OCI-LY3 (cell line): ENCODE data around the gene GIPR.

Source experiments
- H2AFZ ChIP-seq: fragments of 200-600, 300-600 bp; shearing (Covaris generic); 2 replicates; pipeline ENCODE4 v1.6.0; 2014; ENCODE audit warnings: antibody characterized with exemption, low read depth, low read length
- H3K27ac ChIP-seq: fragments of 200-600, 300-600 bp; sonication (generic); 2 replicates; pipeline ENCODE4 v1.5.1; 2014; ENCODE audit warnings: mild to moderate bottlenecking, low read length, moderate library complexity, mixed read lengths
- H3K27me3 ChIP-seq: fragments of 200-600, 300-600 bp; sonication (generic); 2 replicates; pipeline ENCODE4 v1.6.1; 2014; ENCODE audit warnings: low read depth, low read length, mixed read lengths
- H3K36me3 ChIP-seq: fragments of 200-600, 300-600 bp; sonication (generic); replicated peaks from 2 replicates; pipeline ENCODE3; 2014; ENCODE audit warnings: low read depth, low read length, mixed read lengths
- H3K4me1 ChIP-seq: fragments of 300-600, 200-600 bp; sonication (generic); 2 replicates; pipeline ENCODE4 v1.6.1; 2014; ENCODE audit warnings: low read length, mixed read lengths
- H3K4me2 ChIP-seq: fragments of 200-600, 300-600 bp; sonication (generic); 2 replicates; pipeline ENCODE4 v1.6.1; 2014; ENCODE audit warnings: low read length, mixed read lengths
- H3K4me3 ChIP-seq: fragments of 300-600, 200-600 bp; sonication (generic); 2 replicates; pipeline ENCODE4 v1.5.1; 2014; ENCODE audit warnings: antibody characterized with exemption, mild to moderate bottlenecking, low read length, moderate library complexity
- H3K79me2 ChIP-seq: fragments of 300-600, 200-600 bp; shearing (Covaris generic); 2 replicates; pipeline ENCODE4 v1.6.1; 2014; ENCODE audit warnings: mild to moderate bottlenecking, low read length, mixed read lengths
- H3K9ac ChIP-seq: fragments of 300-600, 200-600 bp; shearing (Covaris generic); 2 replicates; pipeline ENCODE4 v1.6.0; 2014; ENCODE audit warnings: mild to moderate bottlenecking, low read length, moderate library complexity
- H3K9me3 ChIP-seq: fragments of 200-600, 300-600 bp; shearing (Covaris generic); 2 replicates; pipeline ENCODE4 v1.6.1; 2014; ENCODE audit warnings: low read length, mixed read lengths; ENCODE audit not compliant: insufficient read depth
- H4K20me1 ChIP-seq: fragments of 200-600, 300-600 bp; sonication (generic); 2 replicates; pipeline ENCODE4 v1.6.1; 2016; ENCODE audit warnings: low read length, mixed read lengths; ENCODE audit not compliant: insufficient read depth
- EZH2phosphoT487 ChIP-seq: fragments of 200-600 bp; shearing (Covaris generic); IDR thresholded peaks from 2 replicates; pipeline ENCODE4 v1.6.1; 2018; ENCODE audit warnings: antibody characterized with exemption, mixed run types, low read depth
- TF ChIP-seq, protein P1 (sequence below): fragments of 200-600, 300-600 bp; sonication (generic); IDR thresholded peaks from 2 replicates; pipeline ENCODE4 v1.5.1; 2014; ENCODE audit warnings: antibody characterized with exemption, low read length, low read depth

The GIPR gene

GRCh38 chr19:45711851-45712698 lies 44.1 kb downstream of the GIPR start:
- H3K79me2 ChIP-seq, result peaks cover 41% of the 10 kb centered on the region
- peaks cover 28% of the 10 kb centered on the region for H3K4me1 ChIP-seq
- no peak overlapping the region for H3K4me2 ChIP-seq
- no peaks in the 10 kb centered on the region for H3K9me3 ChIP-seq
- H3K4me3 ChIP-seq, result no peak overlapping the region
- H3K27ac ChIP-seq, result no peak overlapping the region
- H4K20me1 ChIP-seq, result no peaks in the 10 kb centered on the region
- no peak for TF ChIP-seq EZH2phosphoT487
- TF ChIP-seq, protein P1, sequence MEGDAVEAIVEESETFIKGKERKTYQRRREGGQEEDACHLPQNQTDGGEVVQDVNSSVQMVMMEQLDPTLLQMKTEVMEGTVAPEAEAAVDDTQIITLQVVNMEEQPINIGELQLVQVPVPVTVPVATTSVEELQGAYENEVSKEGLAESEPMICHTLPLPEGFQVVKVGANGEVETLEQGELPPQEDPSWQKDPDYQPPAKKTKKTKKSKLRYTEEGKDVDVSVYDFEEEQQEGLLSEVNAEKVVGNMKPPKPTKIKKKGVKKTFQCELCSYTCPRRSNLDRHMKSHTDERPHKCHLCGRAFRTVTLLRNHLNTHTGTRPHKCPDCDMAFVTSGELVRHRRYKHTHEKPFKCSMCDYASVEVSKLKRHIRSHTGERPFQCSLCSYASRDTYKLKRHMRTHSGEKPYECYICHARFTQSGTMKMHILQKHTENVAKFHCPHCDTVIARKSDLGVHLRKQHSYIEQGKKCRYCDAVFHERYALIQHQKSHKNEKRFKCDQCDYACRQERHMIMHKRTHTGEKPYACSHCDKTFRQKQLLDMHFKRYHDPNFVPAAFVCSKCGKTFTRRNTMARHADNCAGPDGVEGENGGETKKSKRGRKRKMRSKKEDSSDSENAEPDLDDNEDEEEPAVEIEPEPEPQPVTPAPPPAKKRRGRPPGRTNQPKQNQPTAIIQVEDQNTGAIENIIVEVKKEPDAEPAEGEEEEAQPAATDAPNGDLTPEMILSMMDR, result no peak
- H3K36me3 ChIP-seq, result peaks cover 25% of the 10 kb centered on the region
- H2AFZ ChIP-seq, result no peak overlapping the region
- H3K9ac ChIP-seq, result no peak overlapping the region
- no peaks in the 10 kb centered on the region for H3K27me3 ChIP-seq

GRCh38 chr19:45712699-45713067 lies 44.7 kb downstream of the GIPR start:
- no peaks in the 10 kb centered on the region for H3K9me3 ChIP-seq
- no peak overlapping the region for H3K4me2 ChIP-seq
- peaks cover 41% of the 10 kb centered on the region for H3K79me2 ChIP-seq
- H3K4me1 ChIP-seq, result peaks cover 22% of the 10 kb centered on the region
- no peak overlapping the region for H3K4me3 ChIP-seq
- no peak overlapping the region for H3K9ac ChIP-seq
- H3K27ac ChIP-seq, result no peak overlapping the region
- peaks cover 25% of the 10 kb centered on the region for H3K36me3 ChIP-seq
- TF ChIP-seq, protein P1, result no peak
- no peak for TF ChIP-seq EZH2phosphoT487
- no peak overlapping the region for H2AFZ ChIP-seq
- no peaks in the 10 kb centered on the region for H4K20me1 ChIP-seq
- no peaks in the 10 kb centered on the region for H3K27me3 ChIP-seq

DNA sequence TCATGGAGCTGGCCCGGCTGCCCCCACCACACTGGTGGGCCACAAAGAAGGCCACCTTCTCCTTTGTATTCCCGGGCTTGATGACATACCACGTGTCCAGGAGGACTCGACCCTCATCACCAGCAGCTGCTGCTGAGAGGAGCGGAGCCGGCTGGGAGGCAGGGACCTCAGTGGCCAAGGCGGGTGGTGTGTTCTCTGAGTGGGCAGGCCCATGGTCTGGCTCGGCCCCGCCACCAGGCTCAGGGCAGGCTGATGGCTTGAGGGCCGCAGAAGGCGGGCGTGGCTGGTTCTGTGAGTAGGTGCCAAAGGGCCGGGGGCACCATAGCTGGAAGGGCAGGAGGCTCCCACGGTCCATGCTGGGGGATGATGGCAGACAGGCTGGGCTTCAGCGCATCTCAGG lies 45.1 kb downstream of the GIPR start:
- Histone ChIP-seq H3K9ac (no peak overlapping the region), H3K27ac (no peak overlapping the region), H3K9me3 (no peaks in the 10 kb centered on the region), H2AFZ (no peak overlapping the region), H3K4me3 (no peak overlapping the region), H3K36me3 (peaks cover 24% of the 10 kb centered on the region), H3K79me2 (peaks cover 45% of the 10 kb centered on the region), H3K27me3 (no peaks in the 10 kb centered on the region), H3K4me2 (no peak overlapping the region), H4K20me1 (no peaks in the 10 kb centered on the region), H3K4me1 (peaks cover 24% of the 10 kb centered on the region)
- TF ChIP-seq EZH2phosphoT487, result no peak
- TF ChIP-seq, protein P1, result no peak

- no peaks in the 10 kb centered on the region for H4K20me1 ChIP-seq
- no peak overlapping the region for H3K4me3 ChIP-seq
- no peak overlapping the region for H3K9ac ChIP-seq
- TF ChIP-seq, protein P1, result no peak
- TF ChIP-seq EZH2phosphoT487, result no peak
- H3K9me3 ChIP-seq, result no peaks in the 10 kb centered on the region
- H3K4me1 ChIP-seq, result peaks cover 28% of the 10 kb centered on the region
- H3K79me2 ChIP-seq, result peaks cover 60% of the 10 kb centered on the region
- H3K36me3 ChIP-seq, result peaks cover 26% of the 10 kb centered on the region
- H3K4me2 ChIP-seq, result no peak overlapping the region
- H3K27me3 ChIP-seq, result no peaks in the 10 kb centered on the region
- H2AFZ ChIP-seq, result no peak overlapping the region
- no peak overlapping the region for H3K27ac ChIP-seq
These were observed 47.1 kb downstream of the GIPR start for GRCh38 chr19:45715139-45715538.
